ENCODE results near the gene NAA80. TPM values are rescaled to one million over a fixed set of nuclear protein-coding genes. Genes with fewer than 3 reads are reported as not detected.

NAA80 gene
- total RNA-seq, 2 donors from 2014 or later, result 6.7 to 10.0 TPM

- Histone ChIP-seq H3K4me1 (peaks cover 13% of the 10 kb centered on the region), H3K27ac (peak overlapping the region; percentile 97), H3K9ac (ENCODE audit: low read depth in 2 of 2, low read length in 2 of 2) (peak overlapping the region; percentile 61 to 87), H3K4me3 (peak overlapping the region; percentile 45), H3K9me3 (no peaks in the 10 kb centered on the region), H3K27me3 (no peaks in the 10 kb centered on the region), H3K36me3 (no peaks in the 10 kb centered on the region)
- peak; percentile 37 for DNase-seq
- no peak for TF ChIP-seq CTCF (IDR thresholded peaks at IDR 0.05)
- intact Hi-C loops (cut with DNase I), result no loop called here
Measured at GRCh38 chr3:50339485-50340146, 40.4 kb upstream of the NAA80 start.

GRCh38 chr3:50338965-50339364 lies 39.8 kb upstream of the NAA80 start:
- H3K4me3 ChIP-seq, result no peak overlapping the region
- intact Hi-C loops (cut with DNase I), result no loop called here
- H3K9ac ChIP-seq (ENCODE audit: low read depth in 2 of 2, low read length in 2 of 2), result peak overlapping the region; percentile 52 to 83
- H3K9me3 ChIP-seq, result no peaks in the 10 kb centered on the region
- peak overlapping the region; percentile 97 for H3K27ac ChIP-seq
- DNase-seq, result peak; percentile 21
- no peak for TF ChIP-seq CTCF (IDR thresholded peaks at IDR 0.05)
- H3K27me3 ChIP-seq, result no peaks in the 10 kb centered on the region
- H3K4me1 ChIP-seq, result peaks cover 13% of the 10 kb centered on the region
- H3K36me3 ChIP-seq, result no peaks in the 10 kb centered on the region

GRCh38 chr3:50337175-50337861 lies 38.1 kb upstream of the NAA80 start:
- Histone ChIP-seq H3K9me3 (no peaks in the 10 kb centered on the region), H3K27ac (peak overlapping the region; percentile 97), H3K4me1 (peaks cover 13% of the 10 kb centered on the region), H3K27me3 (no peaks in the 10 kb centered on the region), H3K4me3 (peak overlapping the region; percentile 69), H3K9ac (ENCODE audit: low read depth in 2 of 2, low read length in 2 of 2) (peak overlapping the region; percentile 83 to 89), H3K36me3 (no peaks in the 10 kb centered on the region)
- peak; percentile 100 for DNase-seq
- TF ChIP-seq CTCF (IDR thresholded peaks at IDR 0.05), result no peak
- intact Hi-C loops (cut with DNase I), result no loop called here

- Histone ChIP-seq H3K4me3 (peak overlapping the region; percentile 69), H3K9me3 (no peaks in the 10 kb centered on the region), H3K27ac (peak overlapping the region; percentile 97), H3K9ac (ENCODE audit: low read depth in 2 of 2, low read length in 2 of 2) (peak overlapping the region; percentile 83 to 89), H3K27me3 (no peaks in the 10 kb centered on the region), H3K36me3 (peaks cover 2% of the 10 kb centered on the region), H3K4me1 (peaks cover 13% of the 10 kb centered on the region)
- no peak for TF ChIP-seq CTCF (IDR thresholded peaks at IDR 0.05)
- intact Hi-C loops (cut with DNase I), result no loop called here
- no peak for DNase-seq
Measured at GRCh38 chr3:50336452-50337174, 37.4 kb upstream of the NAA80 start.

GRCh38 chr3:50334339-50335075 lies 35.3 kb upstream of the NAA80 start:
- H3K36me3 ChIP-seq, result peaks cover 20% of the 10 kb centered on the region
- intact Hi-C loops (cut with DNase I), result no loop called here
- peak overlapping the region in 1 of 2 donors; percentile 44 for H3K9ac ChIP-seq (ENCODE audit: low read depth in 2 of 2, low read length in 2 of 2)
- no peak overlapping the region for H3K4me3 ChIP-seq
- no peaks in the 10 kb centered on the region for H3K27me3 ChIP-seq
- peaks cover 13% of the 10 kb centered on the region for H3K4me1 ChIP-seq
- DNase-seq, result no peak
- no peaks in the 10 kb centered on the region for H3K9me3 ChIP-seq
- no peak for TF ChIP-seq CTCF (IDR thresholded peaks at IDR 0.05)
- peak overlapping the region; percentile 97 for H3K27ac ChIP-seq
